ENCODE measurements around the gene SLC43A3. TPM values are rescaled to one million over a fixed set of nuclear protein-coding genes. Genes with fewer than 3 reads are reported as not detected.

The SLC43A3 gene
- total RNA-seq, 2 experiments from 2014 or later = 41.3 to 62.1 TPM

DNA sequence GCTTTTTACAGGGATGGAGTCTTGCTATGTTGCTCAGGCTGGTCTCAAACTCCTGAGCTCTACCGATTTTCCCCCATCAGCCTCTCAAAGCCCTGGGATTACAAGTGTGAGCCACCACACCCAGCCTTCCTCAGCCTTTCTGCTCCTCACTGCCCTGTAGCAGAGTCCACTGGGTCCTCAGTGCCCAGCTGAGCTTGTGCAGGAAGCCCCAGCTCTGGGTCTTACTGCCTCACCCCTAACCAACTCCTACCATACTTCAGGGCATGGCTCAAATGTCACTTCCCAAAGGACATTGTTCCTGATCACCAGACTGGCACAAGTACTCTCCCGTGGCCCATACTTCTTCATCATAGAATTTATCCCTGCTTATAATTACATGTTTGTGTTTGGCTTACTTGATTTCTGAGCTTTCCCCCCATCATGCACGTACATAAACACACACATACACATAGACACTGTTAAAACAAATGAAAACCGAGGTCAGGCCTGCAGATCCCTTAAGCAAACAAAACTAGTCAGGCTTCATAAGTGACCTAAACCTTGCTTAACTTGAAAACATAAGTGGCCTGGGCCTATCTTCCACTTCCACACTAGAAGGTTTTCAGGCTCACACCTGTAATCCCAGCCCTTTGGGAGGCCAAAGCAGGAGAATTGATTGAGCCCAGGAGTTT is 14.0 kb upstream of the SLC43A3 start:
- Histone ChIP-seq H3K79me2 (ENCODE audit: insufficient read depth, low read depth, low read length) (no peaks in the 10 kb centered on the region), H3K36me3 (ENCODE audit: insufficient read depth, low read length) (no peaks in the 10 kb centered on the region), H4K20me1 (ENCODE audit: insufficient read depth, low read length) (no peaks in the 10 kb centered on the region), H2AFZ (ENCODE audit: low read length) (no peak overlapping the region), H3K4me2 (ENCODE audit: low read length) (no peak overlapping the region), H3K9me2 (ENCODE audit: insufficient read depth, low read length) (no peaks in the 10 kb centered on the region), H3K4me1 (ENCODE audit: insufficient read depth, low read length, poor library complexity, severe bottlenecking) (no peaks in the 10 kb centered on the region), H3K9me3 (ENCODE audit: low read length) (no peaks in the 10 kb centered on the region), H3K27ac (ENCODE audit: low read depth, low read length, poor library complexity, severe bottlenecking) (no peak overlapping the region), H3K4me3 (ENCODE audit: low read depth, low read length, poor library complexity, severe bottlenecking) (no peak overlapping the region)
- DNase-seq (ENCODE audit: low spot score) = no peak
- no peak for TF ChIP-seq EZH2phosphoT487 (IDR thresholded peaks at IDR 0.05; ENCODE audit: borderline replicate concordance, low read depth, low read length)
- no peak for TF ChIP-seq CTCF (conservative IDR thresholded peaks at IDR 0.05; ENCODE audit: low read length)
- intact Hi-C loops (cut with micrococcal nuclease; ENCODE audit: unreplicated experiment) = no loop called here
- ChIA-PET POLR2A (interaction anchor here (0.7 kb wide), 2 partner anchors 13 to 20 kb away, joined by 3 read pairs; no protein-coding TSS in a partner anchor), CTCF (ENCODE audit: unreplicated experiment) (interaction anchor here (1.0 kb wide), 1 partner anchor 36 kb away, joined by 3 read pairs; no protein-coding TSS in a partner anchor)
- no TSS peak for BruUV-seq (replicated peaks)

GRCh38 chr11:57439786-57440185 is 12.9 kb upstream of the SLC43A3 start:
- Histone ChIP-seq H3K36me3 (ENCODE audit: insufficient read depth, low read length) (no peaks in the 10 kb centered on the region), H3K4me3 (ENCODE audit: low read depth, low read length, poor library complexity, severe bottlenecking) (no peak overlapping the region), H3K27ac (ENCODE audit: low read depth, low read length, poor library complexity, severe bottlenecking) (no peak overlapping the region), H3K4me1 (ENCODE audit: insufficient read depth, low read length, poor library complexity, severe bottlenecking) (no peaks in the 10 kb centered on the region), H3K79me2 (ENCODE audit: insufficient read depth, low read depth, low read length) (no peaks in the 10 kb centered on the region), H3K4me2 (ENCODE audit: low read length) (no peak overlapping the region), H2AFZ (ENCODE audit: low read length) (no peak overlapping the region), H4K20me1 (ENCODE audit: insufficient read depth, low read length) (no peaks in the 10 kb centered on the region), H3K9me3 (ENCODE audit: low read length) (no peaks in the 10 kb centered on the region), H3K9me2 (ENCODE audit: insufficient read depth, low read length) (no peaks in the 10 kb centered on the region)
- no peak for TF ChIP-seq EZH2phosphoT487 (IDR thresholded peaks at IDR 0.05; ENCODE audit: borderline replicate concordance, low read depth, low read length)
- TF ChIP-seq CTCF (conservative IDR thresholded peaks at IDR 0.05; ENCODE audit: low read length) = no peak
- no TSS peak for BruUV-seq (replicated peaks)
- DNase-seq (ENCODE audit: low spot score) = no peak
- intact Hi-C loops (cut with micrococcal nuclease; ENCODE audit: unreplicated experiment) = no loop called here
- CTCF ChIA-PET (ENCODE audit: unreplicated experiment) = interaction anchor here (0.5 kb wide), 1 partner anchor 17 kb away, joined by 6 read pairs; no protein-coding TSS in a partner anchor
- POLR2A ChIA-PET = no interaction called here
